ENCODE data around the gene TCP11.
A peak's percentile ranks its signal among the peaks of the same experiment; 100 is the strongest.

The TCP11 gene

DNA sequence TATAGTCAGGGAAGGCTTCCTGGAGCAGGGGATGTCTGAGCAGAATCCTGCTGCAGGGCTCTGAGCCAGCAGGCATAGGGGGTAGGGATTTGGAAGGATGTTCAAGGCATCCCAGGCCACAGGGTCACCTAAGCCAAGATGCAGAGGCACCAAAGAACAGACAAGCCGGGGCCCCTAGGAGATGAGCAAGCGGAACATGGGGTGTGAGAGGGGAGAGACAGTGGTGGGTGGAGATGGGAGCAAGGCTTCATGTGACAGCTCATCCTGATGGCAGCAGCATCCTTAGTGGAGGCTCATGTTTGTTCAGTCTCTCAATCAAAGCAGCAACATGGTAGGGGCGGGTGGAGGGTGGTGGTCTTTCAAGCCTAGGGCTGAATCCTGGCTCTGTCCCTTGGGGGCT lies 29.8 kb upstream of the TCP11 start:
- no peak for DNase-seq

DNA sequence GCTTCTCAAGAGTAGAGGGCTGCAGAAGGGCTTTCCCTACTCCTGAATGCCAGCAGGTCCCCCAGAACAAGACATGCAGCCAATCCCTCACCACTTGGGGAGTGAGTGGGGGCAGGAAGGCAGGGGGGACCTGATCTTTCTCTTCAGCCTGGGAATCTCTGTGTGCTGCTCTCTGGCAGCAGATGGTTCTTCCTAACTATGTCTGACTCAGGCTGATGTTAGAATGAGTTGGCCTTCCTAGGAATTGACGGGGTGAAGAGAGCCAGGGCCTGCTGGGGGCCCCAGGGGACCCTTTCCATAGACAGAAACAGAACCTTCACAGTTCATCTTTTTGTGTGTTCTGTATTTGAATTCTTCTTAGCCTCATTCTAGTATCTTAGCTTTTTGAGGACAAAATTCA lies 29.0 kb upstream of the TCP11 start:
- no peak for DNase-seq

DNA sequence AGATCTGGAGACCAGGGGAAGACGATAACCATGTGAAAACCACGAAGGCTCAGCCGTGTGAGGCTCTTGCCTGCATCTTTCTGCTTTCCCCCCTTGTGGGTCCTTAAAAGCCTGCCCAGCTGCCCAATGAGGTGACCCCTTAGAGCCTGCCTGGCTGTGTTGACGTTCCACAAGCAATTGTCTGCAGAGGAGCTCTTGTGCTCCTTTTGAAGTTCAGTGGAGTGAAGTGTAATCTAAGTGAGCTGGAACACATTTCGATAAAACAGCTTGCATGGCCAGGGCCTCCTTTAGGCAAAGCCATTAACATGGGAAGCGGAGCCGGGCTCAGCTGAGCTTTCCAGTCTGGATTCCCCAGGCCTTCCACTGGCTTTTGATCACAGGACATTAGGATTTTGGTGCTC lies 27.3 kb upstream of the TCP11 start:
- DNase-seq, result no peak

DNA sequence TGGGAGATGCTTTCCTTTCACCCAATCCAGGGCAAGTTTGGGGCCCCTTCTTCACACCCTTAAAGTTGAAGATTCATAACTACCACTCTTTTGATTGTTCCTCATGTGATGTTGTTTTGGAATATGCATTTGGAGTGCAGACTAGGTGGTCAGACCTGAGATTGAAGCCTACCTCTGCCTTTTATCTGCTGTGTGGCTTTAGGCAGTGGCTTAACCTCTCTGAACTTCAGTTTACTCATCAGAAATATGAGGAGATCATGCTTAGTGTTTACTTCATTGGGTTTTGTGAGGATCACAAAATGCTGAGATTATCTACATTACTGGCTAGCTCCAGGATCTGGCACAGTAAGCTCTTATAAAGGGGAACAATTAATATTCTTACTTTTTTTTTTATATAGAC lies 26.4 kb upstream of the TCP11 start:
- no peak for DNase-seq

DNA sequence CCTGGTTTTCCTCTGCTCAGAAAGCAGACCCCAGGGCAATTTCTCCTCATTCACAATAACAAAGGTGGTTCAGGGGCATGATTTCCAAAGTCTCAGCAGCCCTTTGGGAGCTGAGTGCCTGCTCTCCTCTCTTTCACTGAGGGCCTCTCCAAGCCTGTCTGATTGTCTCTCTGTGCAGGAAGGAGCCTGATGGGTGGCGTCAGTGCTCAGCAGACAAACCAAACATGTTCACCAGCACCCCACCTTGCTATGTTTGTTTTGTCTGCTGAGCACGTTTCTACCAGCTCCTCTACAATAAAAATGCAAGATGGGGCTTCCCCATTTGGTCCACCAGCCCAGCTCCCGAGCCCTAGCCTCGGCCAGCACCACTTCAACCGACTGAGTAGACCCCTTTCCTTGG lies 25.4 kb upstream of the TCP11 start:
- DNase-seq, result no peak

DNA sequence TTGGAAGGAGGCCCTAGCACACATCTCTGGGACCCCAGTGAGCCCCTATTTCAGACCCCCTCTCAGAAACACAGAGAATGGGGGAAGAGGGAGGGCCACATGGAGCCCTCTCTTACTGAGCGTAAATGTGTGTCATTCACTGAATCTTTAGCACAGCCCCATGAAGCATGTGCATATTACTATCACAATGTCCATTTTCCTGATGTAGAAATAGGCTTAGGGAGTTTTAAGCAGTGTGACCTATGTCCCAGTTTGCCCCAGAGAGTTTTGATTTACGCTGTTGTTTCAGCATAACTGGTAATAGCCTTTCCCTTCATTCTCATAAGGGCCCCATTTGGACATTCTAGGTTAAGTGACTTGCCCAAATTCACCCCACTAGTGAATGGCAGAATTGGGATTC lies 25.0 kb upstream of the TCP11 start:
- DNase-seq, result no peak

DNA sequence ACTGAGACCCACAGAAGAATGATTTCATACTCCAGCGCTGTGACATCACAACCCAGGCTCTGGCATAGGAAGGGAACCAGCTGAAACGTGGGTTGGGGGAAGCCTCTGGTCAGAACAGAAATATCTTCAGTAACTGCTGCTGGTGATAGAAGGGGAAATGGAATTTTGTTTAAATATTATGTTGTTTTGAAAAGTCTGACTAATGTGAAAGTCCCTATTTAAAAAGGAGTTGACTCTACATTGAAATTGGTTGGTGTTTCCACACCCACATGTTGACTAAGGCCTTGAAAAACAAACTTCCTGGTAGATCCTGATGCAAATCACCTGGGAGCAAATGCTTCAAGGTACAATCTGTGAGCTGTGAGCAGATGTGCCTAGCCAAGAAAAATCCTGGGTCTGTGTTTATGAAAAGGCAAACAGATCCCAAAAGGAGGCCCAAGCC lies 24.5 kb upstream of the TCP11 start:
- no peak for DNase-seq

DNA sequence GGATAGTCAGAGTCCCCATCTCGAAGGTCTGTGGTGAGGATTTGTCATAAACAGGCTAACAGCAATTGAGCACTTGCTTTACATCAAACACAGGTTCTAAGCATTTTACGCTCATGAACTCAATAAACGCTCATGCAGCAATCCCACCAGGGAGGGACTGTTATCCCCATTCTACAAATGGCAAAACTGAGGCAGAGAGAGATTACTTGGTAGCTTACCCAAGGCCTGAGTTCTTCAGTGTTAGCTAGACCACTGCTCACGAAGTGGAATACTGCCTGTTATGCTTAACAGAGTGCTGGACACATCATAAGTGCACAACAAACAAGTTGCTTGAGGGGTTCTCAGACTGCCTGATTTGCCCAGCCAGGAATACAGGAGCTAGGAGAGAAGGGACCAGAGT lies 23.7 kb upstream of the TCP11 start:
- no peak for DNase-seq

DNA sequence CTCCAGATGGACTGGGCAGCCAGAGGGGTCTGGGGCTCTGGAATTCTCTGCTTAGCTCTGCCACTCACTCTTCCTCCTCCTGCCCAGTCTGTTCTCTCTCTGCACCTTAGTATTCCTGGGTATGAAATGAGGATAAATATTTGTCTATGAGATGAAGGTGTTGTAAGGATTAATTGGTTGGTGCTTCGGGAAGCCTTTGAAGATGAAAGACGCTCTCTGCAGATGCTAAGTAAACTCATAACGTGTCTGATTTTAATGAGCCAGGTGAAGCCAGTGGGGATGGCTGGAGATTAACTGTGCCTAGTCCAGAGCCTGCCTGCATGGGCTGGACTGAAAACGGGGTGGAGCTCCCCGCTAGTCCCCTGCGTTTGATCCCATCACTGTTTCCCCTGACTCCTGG lies 23.1 kb upstream of the TCP11 start:
- no peak for DNase-seq

DNA sequence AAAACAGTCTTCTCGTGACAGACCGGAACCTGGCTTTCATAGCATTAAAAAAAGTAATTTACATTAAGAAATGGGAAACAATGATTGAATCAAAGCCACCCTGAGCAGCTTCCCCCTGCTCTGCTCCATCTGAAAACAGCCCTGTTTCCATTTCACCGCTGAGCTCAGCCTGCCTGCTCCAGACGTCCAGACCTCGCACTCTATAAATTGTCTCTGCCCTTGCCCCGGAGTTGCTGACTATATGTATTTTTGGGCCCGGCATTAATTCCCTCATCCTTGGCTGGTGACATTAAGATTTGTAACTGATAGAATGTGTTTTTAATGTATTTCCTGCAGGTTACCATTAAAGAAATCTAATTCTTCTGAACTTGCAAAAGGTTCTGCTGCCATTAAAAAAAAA lies 22.7 kb upstream of the TCP11 start:
- no peak for DNase-seq

DNA sequence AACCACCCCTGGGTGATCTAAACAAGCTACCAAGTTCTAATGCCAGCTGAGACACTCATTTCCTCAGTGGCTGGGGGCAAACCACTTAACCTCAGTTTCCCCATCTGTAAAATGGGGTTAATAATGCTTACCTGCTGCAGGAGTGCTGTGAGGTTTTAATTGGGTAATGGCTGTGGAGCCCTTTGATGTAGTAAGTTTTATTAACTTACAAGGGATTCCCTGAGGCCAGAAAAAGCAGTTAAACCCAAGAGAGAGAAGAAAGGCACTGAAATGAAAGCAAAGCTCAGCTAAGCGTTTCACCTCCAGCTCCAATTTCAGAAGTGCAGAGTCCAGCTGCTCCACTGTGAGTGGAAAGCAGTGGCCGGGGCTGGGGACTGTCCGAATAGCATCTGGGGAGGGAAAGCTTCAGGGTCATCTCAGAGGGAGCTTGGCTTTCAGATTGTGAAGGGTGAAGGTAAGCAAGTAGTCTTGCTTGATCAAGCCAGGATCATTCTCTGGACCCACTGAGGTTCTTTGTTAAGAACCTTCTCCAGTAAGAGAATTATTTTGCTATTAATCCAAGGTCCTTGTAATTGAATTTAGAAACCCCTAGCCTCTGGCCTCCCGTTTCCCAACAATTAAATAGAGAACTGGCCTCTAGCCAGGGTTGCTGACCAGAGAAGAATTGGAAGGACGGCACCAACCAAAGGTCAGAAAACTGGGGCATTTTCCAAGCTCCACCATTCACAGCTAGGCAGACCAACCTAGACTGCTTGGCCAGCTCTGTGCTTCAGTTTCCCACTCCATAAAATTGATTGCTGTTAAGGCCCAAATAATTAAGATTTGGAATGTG lies 20.9 kb upstream of the TCP11 start:
- DNase-seq, result no peak

DNA sequence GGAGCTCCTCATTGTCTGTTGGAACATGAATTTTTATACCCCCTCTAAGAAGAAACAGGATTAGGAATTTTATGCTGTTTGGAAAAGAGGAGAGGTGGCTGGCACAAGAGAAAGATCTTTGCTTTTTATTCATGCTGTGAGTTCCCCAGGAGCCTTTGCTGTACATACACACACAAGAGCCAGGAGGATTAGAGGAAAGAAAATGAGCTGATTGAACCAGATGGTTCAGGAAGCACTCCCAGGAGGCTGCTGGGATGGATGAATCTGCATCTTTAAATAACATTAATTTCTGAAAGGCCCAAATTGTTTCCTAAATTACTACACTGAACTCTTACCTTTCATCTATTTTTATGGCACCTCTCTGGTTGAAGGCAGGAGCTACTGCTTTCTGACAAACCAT lies 20.1 kb upstream of the TCP11 start:
- DNase-seq, result no peak

DNA sequence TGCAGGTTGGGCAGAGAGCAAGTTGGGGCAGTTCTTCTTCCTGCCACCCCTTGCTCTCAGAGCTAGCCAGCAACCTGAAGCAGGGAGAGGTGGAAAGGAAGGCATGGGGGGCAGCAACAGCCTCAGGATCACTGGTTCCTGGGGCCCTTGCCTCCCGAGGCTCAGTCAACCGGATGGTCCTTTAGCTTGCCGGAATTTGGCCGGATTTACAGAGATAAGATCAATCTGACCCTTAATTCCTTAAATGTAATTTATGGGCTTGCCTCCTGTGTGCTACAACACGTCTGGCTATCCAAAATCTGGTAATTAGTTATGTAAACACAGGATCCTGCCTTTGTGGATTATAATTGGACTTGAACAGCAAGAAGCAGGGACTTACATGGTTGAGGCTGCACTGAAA lies 19.5 kb upstream of the TCP11 start:
- DNase-seq, result no peak

DNA sequence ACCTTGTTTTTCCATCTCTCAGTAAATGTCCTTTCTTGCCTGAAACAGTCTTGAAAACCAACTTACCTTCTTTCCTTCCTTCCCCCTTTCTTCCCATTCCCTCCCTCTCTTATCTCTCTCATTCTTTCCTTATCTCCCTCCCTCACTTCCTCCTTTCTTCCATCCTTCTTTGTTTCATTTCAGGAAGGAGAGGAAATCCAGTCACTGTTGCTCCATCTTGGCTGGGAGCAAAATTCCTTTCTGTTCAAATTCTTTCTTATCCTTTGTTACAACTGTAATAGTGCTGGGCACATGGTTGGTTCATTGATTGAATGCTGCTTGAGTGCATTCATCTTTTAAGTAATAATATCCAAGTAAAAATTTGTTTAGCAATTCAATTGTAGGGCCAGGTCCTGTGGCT lies 17.4 kb upstream of the TCP11 start:
- no peak for DNase-seq

DNA sequence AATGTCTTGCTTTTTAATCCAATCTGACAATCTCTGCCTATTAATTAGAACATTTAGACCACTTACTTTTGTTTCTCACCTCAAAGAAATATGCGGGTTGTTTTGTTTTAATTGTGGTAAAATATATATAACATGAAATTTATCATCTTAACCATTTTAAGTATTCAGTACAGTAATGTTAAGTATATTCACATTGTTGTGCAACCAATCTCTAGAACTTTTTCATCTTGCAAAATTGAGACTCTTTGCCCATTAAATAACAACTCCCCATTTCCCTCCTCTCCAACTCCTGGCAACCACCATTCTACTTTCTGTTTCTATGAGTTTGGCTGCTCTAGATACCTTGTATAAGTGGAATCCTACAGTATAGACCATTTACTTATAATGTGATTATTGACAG lies 13.8 kb upstream of the TCP11 start:
- DNase-seq, result no peak

DNA sequence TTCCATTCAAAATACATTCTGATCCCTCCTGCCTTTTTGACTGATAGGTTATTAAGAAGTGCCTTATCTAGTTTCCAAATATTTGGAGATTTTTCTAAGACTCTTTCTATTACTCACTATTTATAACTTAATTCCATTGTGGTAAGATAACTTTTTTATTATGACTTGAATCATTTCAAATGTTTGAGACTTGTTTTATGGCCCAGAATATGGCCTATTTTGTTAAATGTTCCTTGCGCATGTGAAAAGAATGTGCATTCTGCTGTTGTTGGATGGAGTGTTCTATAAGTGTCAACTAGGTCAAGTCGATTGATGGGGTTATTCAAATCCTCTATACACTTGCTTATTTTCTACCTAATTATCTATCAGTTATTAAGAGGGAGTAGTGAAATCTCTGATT lies 13.1 kb upstream of the TCP11 start:
- no peak for DNase-seq

DNA sequence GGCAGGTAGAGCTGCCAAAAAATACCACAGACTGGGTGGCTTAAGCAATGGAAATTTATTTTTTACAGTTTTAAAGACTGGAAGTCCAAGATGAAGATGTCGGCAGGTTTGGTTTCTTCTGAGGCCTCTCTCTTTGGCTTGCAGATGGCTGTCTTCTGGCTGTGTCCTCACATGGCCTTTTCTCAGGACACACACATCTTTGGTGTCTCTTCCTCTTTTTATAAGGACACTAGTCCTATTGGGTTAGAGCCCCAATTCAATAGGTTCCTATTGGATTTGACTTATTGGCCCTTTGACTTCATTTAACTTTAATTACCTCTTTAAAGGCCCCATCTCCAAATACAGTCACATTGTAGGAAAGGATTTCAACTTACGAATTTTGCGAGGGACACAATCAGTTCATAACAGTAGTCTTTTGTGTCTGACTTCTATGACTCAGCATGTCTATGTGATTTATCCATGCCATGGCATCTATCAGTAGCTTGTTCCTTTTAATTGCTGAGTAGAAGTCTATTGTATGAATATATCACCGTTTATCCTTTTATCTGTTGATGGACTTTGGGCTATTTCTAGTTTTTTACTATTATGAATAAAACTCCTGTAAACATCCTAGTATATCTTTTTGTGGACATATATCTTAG lies 11.0 kb upstream of the TCP11 start:
- DNase-seq, result no peak

DNA sequence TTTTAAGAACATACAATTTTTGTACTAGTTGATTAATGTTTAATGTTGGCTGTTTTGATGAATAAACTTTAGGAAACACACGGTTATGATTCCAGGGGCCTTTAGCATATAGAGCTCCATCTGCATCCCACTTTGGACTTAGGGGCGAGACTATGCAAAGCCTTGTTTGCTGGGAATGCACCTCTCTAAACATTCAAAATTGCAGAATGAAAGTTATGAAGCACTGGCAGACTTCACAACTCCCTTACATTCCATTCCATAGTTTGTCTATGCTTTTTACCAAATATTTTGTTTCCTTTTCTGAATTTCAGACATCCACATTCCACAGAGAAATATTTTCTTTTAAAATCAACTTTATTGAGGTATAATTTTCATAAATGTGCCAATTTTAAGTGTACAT lies 10.3 kb upstream of the TCP11 start:
- DNase-seq, result no peak

DNA sequence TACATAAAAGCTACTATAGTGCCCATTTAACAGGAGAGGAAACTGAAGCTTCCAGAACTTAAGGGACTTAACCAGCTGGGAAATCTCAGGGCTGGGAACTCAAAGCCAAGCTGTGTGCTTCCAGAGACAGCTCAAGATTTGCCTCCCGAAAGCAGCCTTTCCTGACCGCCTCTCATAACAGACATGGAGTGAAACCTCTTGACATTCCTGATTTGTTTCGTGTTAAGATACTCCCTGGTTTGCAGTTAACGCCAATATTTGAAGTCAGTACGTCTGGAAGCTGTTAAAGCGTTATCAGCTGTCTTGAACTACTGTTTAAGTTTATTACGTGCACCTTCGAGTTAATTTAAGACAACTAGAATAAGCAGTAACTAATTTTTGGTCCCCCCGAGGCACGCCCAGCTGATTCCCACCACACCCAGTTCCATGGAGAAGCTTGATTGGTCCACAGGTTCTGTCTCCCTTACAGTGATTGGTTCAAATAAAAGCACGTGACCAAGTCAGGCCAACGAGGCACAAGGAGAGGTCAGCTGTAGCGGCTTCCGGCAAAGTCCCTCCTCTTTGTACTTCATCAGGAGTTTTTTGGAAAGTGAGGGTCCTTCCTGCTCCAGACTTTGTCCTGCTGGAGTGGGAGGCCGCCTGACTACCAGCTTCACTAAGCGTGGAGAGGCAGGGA lies 8.9 kb upstream of the TCP11 start:
- DNase-seq, result no peak

DNA sequence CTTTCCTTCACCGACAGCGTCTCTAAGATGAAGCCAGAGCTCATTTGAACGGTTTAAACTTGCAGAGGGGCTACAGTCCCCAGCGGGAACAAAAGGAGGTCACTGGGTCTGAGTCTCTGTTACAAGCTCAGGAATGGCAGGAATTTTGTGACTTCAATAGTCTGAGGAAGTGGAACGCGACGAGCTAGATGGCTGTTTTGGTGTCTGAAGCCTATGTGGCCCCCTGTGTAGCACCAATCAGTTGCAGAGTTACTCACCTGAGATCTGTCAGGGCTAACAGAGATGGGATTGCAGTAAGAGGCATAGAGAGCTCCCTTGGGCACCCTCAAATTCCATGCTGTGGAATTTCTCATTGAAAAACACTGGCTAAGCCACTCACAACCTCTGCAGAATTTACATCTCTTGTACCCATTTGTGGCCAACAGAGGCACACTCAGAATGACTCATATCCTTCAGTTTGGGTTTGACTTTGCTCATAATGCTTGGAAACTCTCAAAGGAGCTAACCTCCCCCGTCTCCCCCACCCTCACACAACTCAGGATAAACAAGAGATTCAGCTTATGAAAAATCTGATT lies 7.1 kb upstream of the TCP11 start:
- peak; percentile 18 for DNase-seq

DNA sequence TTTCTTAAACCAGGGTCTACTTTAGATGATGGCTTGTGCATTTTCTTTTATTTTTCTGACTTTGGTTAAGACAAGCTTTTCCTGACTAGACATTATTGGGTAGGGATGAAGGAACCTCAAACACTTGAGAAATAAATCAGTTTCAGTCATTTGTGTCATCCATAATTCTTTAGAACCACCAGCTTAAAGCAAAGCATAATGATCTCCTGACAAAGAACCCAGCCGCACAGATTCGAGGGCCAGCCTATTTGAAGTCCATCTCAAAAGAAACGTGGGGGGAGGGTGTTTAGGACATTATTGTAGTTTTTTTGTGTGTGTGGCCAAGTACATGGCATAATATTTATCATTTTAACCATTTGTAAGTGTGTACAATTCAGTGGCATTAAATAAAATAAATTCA lies 6.3 kb upstream of the TCP11 start:
- DNase-seq, result no peak

DNA sequence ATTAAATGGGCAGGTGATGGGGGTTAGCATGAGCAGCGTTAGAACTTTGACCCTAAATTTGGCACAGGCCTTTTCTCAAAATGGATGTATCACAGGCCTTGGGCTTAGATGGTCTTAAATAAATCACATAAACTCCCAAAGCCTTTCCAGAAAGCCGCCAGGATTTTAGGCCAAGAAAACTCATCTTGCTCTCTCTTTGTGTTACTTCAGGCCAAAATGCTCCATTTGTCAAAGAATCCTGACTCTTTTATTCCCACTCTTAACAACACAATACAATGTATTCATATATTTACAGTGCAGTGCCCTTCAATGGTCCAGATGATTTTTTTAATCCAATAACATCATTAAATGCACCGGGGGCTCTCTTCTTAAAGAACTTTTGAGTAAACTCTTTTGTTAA lies 5.9 kb upstream of the TCP11 start:
- DNase-seq, result no peak

DNA sequence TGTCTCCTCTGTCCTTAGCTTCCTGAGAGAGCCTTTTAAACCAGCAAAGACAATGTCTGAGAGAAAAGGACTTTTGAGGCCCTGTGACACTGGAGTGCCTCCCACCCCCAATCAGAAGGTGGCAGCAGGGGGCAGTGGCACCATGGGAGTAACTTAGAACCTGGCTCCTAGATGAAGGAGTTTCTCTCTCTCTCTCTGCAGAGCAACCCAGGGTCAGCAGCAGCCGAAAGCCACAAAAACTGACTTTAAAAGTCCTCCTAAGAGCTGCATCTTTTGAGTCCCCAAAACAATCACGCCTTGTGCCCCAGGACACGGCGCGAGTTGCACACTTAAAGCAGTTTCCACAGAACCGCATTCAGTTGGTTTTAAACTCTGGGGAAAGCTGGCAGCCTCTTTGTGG lies 5.3 kb upstream of the TCP11 start:
- no peak for DNase-seq

DNA sequence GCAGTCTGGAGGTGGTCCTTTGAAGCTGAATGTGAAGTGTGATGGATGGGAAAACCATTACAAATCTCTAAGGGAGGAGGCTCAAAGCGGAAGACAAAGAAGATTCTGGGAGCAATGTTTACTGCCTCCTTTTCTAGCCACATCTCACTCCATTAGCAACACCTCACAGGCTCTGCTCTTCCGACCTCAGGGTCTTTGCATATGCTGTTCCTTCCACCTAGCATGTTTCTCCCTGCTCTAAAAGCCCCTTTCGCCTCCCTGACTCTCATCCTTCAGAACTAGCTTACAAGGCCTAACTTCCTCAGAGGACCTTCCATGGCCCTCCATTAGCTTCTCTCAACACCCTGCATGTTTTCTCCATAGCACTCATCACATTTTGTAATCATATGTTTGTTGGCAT lies 4.6 kb upstream of the TCP11 start:
- DNase-seq, result no peak

Data from stimulated activated naive CD4-positive, alpha-beta T cell treated with Interleukin-2 at 50 U/mL for 16 hours (primary cell).